Measurements from ENCODE around the gene AACS.

- TF ChIP-seq RNF2 (conservative IDR thresholded peaks at IDR 0.05; ENCODE audit: low read depth) = no peak
- TF ChIP-seq CTCF (CRISPR knock-in tag; IDR thresholded peaks at IDR 0.05) = no peak
- TF ChIP-seq ARID4A (CRISPR knock-in tag; IDR thresholded peaks at IDR 0.05; ENCODE audit: borderline replicate concordance) = no peak
- no peak for TF ChIP-seq BHLHE40 (IDR thresholded peaks at IDR 0.05; ENCODE audit: low read length)
- no peak for TF ChIP-seq ETV6 (CRISPR knock-in tag; conservative IDR thresholded peaks at IDR 0.05)
- TF ChIP-seq ZNF335 (CRISPR knock-in tag; IDR thresholded peaks at IDR 0.05) = no peak
- no peak for TF ChIP-seq NCOR1 (IDR thresholded peaks at IDR 0.05; ENCODE audit: borderline replicate concordance, low read length)
- no peak for TF ChIP-seq MYC (CRISPR knock-in tag; IDR thresholded peaks at IDR 0.05; ENCODE audit: borderline replicate concordance)
- no peak for TF ChIP-seq RXRA (CRISPR knock-in tag; IDR thresholded peaks at IDR 0.05)
- no peak for TF ChIP-seq LCORL (IDR thresholded peaks at IDR 0.05)
- no peak for TF ChIP-seq LCORL (CRISPR knock-in tag; IDR thresholded peaks at IDR 0.05)
- TF ChIP-seq SRSF4 (IDR thresholded peaks at IDR 0.05; ENCODE audit: low read depth, low read length, poor library complexity, severe bottlenecking) = no peak
Measured at GRCh38 chr12:125157177-125157576, 91.9 kb downstream of the AACS start.
